GM12873 (cell line): ENCODE measurements around the gene DPP6.

ENCODE experiments used
- TF ChIP-seq, protein P1 (sequence below): IDR thresholded peaks from 2 replicates; pipeline ENCODE4 v1.5.1; 2012; ENCODE audit warnings: low read depth, mild to moderate bottlenecking, moderate library complexity, low read length, control low read depth; ENCODE audit not compliant: insufficient read depth; ENCODE audit errors: missing control alignments

DPP6 gene

DNA sequence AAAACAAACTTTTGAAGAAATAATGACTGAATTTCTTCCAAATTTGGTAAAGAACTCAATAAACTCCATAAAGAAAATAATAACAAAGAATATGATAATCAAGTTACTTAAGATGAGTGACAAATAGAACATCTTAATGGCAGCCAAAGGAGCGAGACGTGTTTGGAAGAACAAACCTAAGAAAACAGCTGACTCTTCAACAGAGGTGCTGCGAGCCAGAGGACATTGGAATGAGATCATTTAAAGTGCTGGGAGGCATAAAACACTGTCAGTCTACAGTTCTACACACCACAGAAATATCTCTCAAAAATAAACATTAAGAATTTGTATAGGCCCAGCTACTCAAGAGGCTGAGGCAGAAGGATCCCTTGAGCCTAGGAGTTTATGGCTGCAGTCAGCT, 507.3 kb downstream of the DPP6 start:
- TF ChIP-seq, protein P1, sequence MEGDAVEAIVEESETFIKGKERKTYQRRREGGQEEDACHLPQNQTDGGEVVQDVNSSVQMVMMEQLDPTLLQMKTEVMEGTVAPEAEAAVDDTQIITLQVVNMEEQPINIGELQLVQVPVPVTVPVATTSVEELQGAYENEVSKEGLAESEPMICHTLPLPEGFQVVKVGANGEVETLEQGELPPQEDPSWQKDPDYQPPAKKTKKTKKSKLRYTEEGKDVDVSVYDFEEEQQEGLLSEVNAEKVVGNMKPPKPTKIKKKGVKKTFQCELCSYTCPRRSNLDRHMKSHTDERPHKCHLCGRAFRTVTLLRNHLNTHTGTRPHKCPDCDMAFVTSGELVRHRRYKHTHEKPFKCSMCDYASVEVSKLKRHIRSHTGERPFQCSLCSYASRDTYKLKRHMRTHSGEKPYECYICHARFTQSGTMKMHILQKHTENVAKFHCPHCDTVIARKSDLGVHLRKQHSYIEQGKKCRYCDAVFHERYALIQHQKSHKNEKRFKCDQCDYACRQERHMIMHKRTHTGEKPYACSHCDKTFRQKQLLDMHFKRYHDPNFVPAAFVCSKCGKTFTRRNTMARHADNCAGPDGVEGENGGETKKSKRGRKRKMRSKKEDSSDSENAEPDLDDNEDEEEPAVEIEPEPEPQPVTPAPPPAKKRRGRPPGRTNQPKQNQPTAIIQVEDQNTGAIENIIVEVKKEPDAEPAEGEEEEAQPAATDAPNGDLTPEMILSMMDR, result no peak

DNA sequence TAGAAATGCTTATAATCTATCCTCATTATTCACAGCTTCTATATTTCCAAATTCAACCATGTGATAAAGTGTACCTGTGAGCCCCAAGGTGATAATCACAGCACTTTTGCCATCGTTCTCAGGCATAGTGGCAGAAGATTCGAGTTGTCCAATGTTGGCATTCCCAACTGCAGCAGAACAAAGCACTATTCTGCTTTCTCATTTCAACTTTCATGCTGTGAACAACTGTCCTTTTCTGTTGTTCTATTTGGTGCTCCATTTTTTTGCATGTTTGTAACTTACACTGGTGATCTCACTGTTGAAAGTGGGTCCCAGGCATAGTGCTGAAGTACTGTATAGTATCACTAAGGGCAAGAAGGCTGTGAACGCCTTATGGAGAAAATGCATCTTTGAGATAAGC, 512.5 kb downstream of the DPP6 start:
- TF ChIP-seq, protein P1, result no peak

DNA sequence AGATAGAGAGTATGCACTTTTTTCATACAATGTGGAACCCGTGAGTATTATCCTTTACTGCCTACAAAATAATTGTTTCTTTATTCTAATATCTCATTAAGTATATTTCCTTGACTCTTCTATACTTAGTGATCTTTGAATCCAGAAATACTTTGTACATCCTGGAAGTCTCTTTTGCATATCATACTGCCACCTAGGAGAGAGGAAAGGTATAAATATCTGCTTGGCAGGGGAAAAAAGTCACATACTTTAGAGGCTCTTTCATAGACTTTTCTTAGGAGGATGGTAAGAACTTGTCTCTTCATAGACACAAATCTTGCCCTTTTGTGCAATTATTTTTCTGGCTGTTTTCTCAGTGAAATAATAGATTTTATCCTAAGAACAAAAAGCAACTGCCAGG, 514.7 kb downstream of the DPP6 start:
- TF ChIP-seq, protein P1, result no peak

DNA sequence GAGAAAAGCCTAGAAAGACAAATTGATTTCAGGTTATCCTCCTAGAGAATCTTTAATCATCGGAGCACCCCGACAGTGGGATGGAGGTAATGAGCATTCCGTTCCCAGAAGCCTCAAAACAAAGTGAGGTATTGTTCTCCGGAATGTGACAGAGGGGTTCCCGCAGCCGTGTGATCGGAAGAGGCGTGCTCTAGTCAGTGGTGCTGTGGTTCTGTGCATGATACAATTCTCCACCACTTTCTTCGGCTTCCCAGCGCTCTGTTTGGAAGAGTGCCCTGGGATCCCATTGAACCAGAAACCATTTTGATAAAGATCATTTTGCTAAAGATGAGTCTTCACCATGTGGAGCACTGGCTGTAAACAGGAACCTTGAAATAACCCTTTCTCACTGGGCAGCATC, 516.1 kb downstream of the DPP6 start:
- TF ChIP-seq, protein P1, result no peak

DNA sequence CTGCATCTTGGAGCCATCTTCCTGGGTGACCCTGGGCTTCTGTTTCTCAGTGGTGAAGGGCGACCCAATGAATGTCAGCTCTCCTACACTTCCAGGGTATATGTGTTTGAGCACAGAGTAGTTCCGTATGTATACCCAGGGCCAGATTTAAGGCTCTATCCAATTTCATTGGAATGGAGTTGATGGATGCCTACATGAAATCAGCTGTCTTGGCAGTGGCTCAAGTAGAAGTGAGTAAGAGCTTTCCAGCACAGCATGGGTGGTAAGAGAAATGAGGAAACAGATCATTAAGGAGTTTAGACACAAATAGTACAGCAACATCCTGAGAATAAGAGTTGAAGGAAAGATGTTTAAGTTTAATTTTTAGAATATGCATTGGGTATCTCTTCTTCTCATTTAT, 517.7 kb downstream of the DPP6 start:
- TF ChIP-seq, protein P1, result no peak

DNA sequence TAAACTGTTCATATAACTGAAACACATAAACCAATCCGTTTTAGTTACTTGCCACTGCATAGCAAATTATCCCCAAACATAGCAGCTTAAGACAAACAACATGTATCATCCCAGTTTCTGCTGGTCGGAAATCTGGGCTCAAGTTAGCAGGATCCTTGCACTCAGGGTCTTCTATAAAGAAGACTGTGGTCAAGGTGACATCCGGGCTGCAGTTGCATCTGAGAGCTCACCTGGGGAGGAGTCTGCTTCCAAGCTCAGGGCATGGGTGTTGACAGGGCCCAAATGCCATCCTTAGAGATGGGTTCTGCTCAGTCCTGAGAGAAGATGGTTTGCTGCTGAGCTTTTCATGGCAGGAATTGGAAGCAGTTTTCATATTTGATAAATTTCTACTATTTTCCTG, 519.6 kb downstream of the DPP6 start:
- TF ChIP-seq, protein P1, result no peak

DNA sequence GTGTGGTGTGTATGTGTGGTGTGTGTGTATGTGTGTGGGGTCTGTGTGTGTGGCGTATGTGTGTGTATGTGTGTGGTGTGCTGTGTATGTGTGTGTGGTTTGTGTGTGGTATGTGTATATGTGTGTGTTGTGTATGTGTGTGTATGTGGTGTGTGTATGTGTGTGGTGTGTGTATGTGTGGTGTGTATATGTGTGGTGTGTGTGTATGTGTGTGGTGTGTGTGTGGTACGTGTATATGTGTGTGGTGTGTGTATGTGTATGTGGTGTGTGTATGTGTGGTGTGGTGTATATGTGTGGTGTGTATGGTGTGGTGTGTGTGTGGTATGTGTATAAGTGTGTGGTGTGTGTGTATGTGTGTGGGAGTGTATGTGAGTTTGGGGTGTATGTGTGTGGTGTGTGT, 522.0 kb downstream of the DPP6 start:
- TF ChIP-seq, protein P1, result no peak

DNA sequence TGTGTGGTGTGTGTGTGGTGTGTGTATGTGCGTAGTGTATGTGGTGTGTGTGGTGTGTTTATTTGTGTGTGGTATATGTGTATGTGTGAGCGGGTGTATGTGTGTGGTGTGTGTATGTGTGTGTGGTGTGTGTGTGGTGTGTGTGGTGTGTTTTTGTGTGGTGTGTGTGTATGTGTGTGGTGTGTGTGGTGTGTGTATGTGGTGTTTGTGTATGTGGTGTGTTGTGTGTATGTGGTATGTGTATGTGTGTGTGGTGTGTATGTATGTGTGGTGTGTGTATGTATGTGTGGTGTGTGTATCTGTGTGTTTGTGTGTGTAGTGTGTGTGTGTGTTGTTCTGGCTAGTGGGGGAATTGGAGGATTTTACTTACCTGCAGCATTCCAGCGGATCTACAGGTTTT, 523.3 kb downstream of the DPP6 start:
- TF ChIP-seq, protein P1, result no peak
